Immature natural killer cell (primary cell): ENCODE results near the gene OGFOD2. TPM values are rescaled to one million over a fixed set of nuclear protein-coding genes. Genes with fewer than 3 reads are reported as not detected.
A peak's percentile ranks its signal among the peaks of the same experiment; 100 is the strongest.

Experiments
- DNase-seq, 3 donors: peaks; one replicate each; pipeline ENCODE4 v3.0.0; 2022; ENCODE audit warnings: mixed read lengths in 1 of 3
- H3K27ac Mint-ChIP-seq, 6 donors: one replicate each; pipeline ENCODE4 v1.8.0; 2020; ENCODE audit warnings: mixed read lengths in 6 of 6, mild to moderate bottlenecking in 5 of 6, inconsistent platforms in 4 of 6, moderate library complexity in 3 of 6
- H3K27me3 Mint-ChIP-seq, 3 donors: one replicate each; pipeline ENCODE4 v1.8.0; 2020 to 2021; ENCODE audit warnings: low read depth in 3 of 3, mild to moderate bottlenecking in 3 of 3, mixed read lengths in 3 of 3, moderate library complexity in 3 of 3, inconsistent platforms in 1 of 3
- H3K36me3 Mint-ChIP-seq, 3 donors: one replicate each; pipeline ENCODE4 v1.8.0; 2020; ENCODE audit warnings: mixed read lengths in 3 of 3, inconsistent platforms in 2 of 3, mild to moderate bottlenecking in 2 of 3
- H3K4me1 Mint-ChIP-seq, 2 donors: one replicate each; pipeline ENCODE4 v1.8.0; 2020; ENCODE audit warnings: inconsistent platforms in 2 of 2, mild to moderate bottlenecking in 2 of 2, mixed read lengths in 2 of 2, moderate library complexity in 1 of 2
- H3K4me3 Mint-ChIP-seq, 5 donors: one replicate each; pipeline ENCODE4 v1.8.0; 2020; ENCODE audit warnings: mild to moderate bottlenecking in 5 of 5, mixed read lengths in 5 of 5, inconsistent platforms in 3 of 5, moderate library complexity in 3 of 5
- H3K9me3 Mint-ChIP-seq, 6 donors: one replicate each; pipeline ENCODE4 v1.8.0; 2020; ENCODE audit warnings: mild to moderate bottlenecking in 6 of 6, mixed read lengths in 6 of 6, inconsistent platforms in 4 of 6, moderate library complexity in 3 of 6
- polyA plus RNA-seq, 3 donors: library from polyadenylated mRNA; unstranded; fragments of 300-500 nt; fragmentation: Illumina TruSeq; gene quantifications; one replicate each; pipeline ENCODE4 v1.2.3, GENCODE V29; 2021

Gene OGFOD2
- polyA plus RNA-seq, 3 donors from 2014 or later = 14.4 to 16.6 (median 16.3) TPM

DNA sequence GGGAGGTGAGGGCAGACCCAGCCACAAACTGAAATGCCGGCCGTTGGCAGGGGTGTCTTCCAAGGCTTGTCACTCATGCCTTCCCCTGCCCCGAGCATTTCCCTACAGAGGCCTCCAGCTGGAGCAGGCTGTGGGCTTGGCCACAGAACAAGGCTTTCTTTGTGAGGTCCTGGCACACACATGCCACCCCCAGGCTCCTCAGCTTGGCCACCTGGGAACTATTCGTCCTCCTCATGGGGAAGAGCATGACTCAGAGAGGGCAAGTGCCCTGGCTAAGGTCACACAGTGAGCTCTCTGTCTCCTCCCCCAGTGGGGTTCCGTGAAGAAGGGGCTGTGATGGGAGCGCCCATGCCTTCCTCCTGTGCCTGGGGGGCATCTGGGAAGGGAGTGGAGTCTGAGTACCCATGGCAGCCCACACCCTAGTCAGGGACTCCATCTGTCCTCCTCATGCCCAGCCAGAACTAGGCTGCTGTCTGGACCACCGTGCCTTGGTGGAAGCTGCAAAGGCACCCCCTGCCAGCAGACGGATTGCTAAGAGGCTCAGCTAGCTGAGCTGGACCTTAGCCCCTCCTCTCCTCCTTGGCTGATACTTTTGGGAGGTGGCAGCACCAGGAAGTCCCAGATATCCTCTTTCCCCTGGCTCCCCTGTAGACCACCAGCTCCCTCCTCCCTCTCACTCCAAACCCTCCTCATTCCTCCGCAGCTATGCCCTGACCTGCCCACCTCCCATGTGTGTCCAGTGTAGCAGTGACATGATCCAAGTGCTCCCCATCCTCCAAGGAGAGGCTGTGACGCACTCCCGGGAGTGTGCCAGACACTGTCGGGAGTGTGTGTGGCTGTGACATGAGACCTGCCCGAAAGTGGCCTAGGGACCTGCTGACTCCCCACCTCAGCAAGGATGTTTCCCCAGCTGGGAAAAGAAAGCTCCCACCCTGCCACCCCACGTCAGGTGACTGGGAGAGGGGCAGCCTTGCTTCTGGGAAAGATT is 30.1 kb upstream of the OGFOD2 start:
- Mint-ChIP-seq H3K27me3 (peaks cover 2 to 13% (median 11%) of the 10 kb centered on the region in 3 donors), H3K36me3 (no peaks in the 10 kb centered on the region), H3K27ac (peak overlapping the region in 5 of 6 donors; percentile 11 to 95 (median 84)), H3K9me3 (peaks cover 0 to 2% (median 0%) of the 10 kb centered on the region in 6 donors), H3K4me1 (peaks cover 67 to 69% of the 10 kb centered on the region in 2 donors), H3K4me3 (peak overlapping the region in 1 of 5 donors; percentile 24)
- DNase-seq = no peak

DNA sequence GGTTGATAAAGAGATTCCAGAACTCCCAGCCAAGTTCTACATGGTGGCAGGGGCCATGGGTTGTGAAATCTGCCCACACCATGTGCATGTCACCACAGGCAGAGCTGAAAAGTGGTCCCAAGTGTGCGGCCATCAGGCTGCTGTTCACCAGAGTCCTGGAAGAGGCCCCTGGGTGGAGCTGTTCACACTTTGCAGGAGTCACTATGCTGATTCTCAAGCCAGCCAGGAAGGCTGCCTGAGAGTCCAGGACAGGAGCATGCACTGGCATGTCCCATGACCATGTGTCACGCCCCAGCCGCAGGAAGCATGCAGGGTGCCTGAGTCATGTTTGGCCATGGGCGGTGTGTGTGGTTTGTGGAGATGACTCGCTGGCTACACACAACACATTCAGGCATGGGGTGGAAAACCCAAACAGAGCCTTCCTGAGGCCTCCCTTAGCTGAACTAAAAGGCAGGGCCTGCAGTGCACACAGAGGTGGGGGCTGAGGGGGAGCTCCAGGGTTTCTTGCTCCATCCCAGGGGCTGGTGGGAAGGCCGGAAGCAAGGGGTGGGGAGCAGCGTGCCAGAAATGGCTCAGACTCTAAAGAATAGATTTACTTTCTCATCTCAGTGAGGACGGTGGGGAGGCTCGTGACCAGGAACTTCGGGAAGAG is 28.2 kb upstream of the OGFOD2 start:
- Mint-ChIP-seq H3K4me1 (peaks cover 53 to 59% of the 10 kb centered on the region in 2 donors), H3K27me3 (peaks cover 2 to 13% (median 11%) of the 10 kb centered on the region in 3 donors), H3K9me3 (peaks cover 0 to 2% (median 0%) of the 10 kb centered on the region in 6 donors), H3K4me3 (peak overlapping the region; percentile 72 to 84 (median 75)), H3K27ac (peak overlapping the region; percentile 84 to 95 (median 88)), H3K36me3 (no peaks in the 10 kb centered on the region)
- DNase-seq = peak; percentile 81 to 84 (median 81)

DNA sequence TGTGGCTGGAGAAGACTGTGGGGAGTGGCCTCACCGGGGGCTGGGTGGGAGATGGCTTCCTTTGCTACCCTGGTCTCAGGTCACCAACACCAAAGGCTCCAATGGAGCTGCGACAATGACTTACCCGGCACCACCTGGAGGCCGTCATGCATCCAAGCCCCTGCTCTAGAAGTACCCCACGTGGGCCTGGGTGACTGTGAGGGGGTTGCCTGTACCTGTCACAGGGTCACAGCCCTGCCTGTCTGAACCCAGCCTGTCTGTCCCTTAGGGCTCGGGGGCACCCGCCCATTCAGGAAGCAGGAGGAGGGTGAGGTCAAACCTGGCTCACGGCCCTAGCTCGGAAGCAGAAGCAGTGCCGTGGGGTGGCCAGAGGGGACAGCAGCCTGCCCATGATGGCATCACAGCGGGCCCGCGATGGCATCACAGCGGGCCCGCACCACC is 27.7 kb upstream of the OGFOD2 start:
- H3K4me1 Mint-ChIP-seq = peaks cover 52 to 59% of the 10 kb centered on the region in 2 donors
- peak overlapping the region; percentile 72 to 84 (median 75) for H3K4me3 Mint-ChIP-seq
- peaks cover 2 to 13% (median 10%) of the 10 kb centered on the region in 3 donors for H3K27me3 Mint-ChIP-seq
- H3K36me3 Mint-ChIP-seq = no peaks in the 10 kb centered on the region
- peaks cover 0 to 2% (median 0%) of the 10 kb centered on the region in 6 donors for H3K9me3 Mint-ChIP-seq
- DNase-seq = no peak
- peak overlapping the region; percentile 84 to 95 (median 88) for H3K27ac Mint-ChIP-seq

DNA sequence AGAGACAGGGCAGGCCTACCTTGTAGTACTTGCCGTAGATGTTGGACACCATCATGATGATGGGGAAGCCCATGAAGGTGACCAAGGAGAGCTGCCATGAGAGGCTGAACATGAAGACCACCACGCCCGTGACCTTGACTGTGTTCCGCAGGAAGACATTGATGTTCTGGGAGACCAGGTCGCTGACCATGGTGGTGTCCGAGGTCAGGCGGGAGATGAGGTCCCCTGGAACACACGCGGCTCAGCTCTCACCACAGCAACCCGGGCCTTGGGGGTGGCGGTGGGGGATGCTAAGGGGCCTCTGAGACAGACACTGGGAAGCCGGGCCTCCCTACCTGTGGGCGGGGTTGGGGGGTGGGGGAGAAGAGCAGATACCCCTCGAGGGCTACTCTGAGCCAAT is 26.4 kb upstream of the OGFOD2 start:
- no peak for DNase-seq
- Mint-ChIP-seq H3K36me3 (no peaks in the 10 kb centered on the region), H3K4me3 (no peak overlapping the region), H3K4me1 (peaks cover 40 to 47% of the 10 kb centered on the region in 2 donors), H3K27ac (peak overlapping the region in 5 of 6 donors; percentile 7 to 78 (median 67)), H3K27me3 (peaks cover 2 to 7% (median 5%) of the 10 kb centered on the region in 3 donors), H3K9me3 (peaks cover 0 to under 1% (median 0%) of the 10 kb centered on the region in 6 donors)

DNA sequence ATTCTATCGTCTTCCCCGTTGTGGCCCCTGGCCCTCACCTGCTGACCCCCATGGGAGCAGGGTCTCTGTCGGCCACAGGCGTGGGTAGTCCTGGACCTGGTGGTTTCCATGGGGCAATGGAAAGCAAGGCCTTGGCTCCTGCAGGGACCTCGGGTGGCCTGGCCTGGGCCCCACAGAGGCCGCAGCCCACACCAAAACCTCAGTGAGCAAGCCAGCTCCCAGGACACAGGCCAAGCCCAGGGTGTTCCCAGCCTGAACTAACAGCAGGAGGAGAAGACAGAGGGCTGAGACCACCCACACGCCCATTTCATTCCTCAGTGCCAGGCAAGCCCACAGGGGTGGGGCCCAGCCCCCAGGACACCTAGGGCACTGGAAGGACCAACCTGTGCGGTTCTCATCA is 25.6 kb upstream of the OGFOD2 start:
- Mint-ChIP-seq H3K9me3 (no peaks in the 10 kb centered on the region), H3K4me1 (peaks cover 32 to 39% of the 10 kb centered on the region in 2 donors), H3K27ac (no peak overlapping the region), H3K4me3 (no peak overlapping the region), H3K36me3 (no peaks in the 10 kb centered on the region), H3K27me3 (peaks cover 2 to 7% (median 5%) of the 10 kb centered on the region in 3 donors)
- no peak for DNase-seq

DNA sequence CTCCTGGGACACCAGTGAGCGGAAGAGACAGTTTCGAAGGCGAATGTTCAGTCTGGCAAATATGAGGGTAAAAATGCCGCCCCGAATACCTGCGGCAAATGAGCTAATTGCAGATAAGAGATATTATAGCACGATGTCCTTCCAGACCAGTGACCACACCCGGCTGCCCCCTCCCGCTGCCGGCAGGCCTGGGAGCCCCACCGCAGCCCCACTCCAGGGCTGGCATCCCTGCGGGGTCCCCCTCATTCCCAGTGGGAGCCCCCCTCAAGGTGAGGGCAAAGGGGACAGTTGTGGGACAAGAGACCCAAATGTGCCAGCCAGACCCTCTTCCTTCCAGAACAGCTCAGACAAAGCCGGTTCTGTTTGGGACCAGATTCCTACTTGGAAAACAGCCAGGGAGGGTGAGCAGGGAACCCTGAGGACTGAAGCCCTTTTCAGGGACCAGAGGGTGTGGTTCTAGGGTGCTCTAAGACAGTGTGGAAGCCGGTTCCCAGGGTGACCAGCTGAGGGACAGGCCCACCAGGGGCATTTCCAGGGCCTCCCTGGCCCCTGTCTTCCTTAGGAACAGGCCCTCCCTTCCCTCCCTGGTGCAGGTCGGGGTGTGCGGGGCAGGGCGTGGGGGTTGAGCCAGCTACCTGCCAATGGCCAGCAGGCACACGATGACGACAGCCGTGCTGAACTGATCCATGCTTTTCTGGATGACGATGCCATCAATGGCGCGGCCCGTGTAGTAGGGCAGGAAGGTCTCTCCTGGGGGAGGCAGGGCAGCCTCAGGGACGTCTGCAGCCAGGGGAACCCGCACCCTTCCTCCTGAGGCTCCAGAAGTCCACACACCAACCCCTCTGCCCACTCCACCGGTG is 25.0 kb upstream of the OGFOD2 start:
- H3K4me3 Mint-ChIP-seq = no peak overlapping the region
- H3K27ac Mint-ChIP-seq = no peak overlapping the region
- no peaks in the 10 kb centered on the region for H3K36me3 Mint-ChIP-seq

DNA sequence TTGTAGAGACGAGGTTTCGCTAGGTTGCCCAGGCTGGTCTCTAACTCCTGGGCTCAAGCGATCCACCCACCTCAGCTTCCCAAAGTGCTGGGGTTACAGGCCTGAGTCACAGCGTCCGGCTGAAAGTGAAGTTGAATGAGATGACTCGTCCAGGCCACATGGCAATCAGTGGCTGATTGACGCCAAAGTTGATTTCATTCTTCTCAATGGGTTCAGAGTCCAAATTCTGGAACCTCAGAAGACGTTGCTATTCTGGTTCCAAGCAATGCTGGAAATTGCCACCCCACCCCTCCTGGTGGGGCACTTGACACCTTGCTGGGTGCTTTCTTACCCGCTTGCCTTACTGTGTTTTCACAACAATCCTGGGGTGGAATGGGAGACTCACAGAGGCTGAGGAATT is 23.6 kb upstream of the OGFOD2 start:
- H3K27ac Mint-ChIP-seq = peak overlapping the region in 1 of 6 donors; percentile 14
- H3K9me3 Mint-ChIP-seq = no peaks in the 10 kb centered on the region
- peaks cover 2 to 7% (median 5%) of the 10 kb centered on the region in 3 donors for H3K27me3 Mint-ChIP-seq

More for the DNA sequence above, 25.0 kb upstream of the OGFOD2 start:
- no peak for DNase-seq
- H3K9me3 Mint-ChIP-seq = no peaks in the 10 kb centered on the region
- peaks cover 2 to 7% (median 5%) of the 10 kb centered on the region in 3 donors for H3K27me3 Mint-ChIP-seq
- H3K4me1 Mint-ChIP-seq = peaks cover 32 to 37% of the 10 kb centered on the region in 2 donors

DNA sequence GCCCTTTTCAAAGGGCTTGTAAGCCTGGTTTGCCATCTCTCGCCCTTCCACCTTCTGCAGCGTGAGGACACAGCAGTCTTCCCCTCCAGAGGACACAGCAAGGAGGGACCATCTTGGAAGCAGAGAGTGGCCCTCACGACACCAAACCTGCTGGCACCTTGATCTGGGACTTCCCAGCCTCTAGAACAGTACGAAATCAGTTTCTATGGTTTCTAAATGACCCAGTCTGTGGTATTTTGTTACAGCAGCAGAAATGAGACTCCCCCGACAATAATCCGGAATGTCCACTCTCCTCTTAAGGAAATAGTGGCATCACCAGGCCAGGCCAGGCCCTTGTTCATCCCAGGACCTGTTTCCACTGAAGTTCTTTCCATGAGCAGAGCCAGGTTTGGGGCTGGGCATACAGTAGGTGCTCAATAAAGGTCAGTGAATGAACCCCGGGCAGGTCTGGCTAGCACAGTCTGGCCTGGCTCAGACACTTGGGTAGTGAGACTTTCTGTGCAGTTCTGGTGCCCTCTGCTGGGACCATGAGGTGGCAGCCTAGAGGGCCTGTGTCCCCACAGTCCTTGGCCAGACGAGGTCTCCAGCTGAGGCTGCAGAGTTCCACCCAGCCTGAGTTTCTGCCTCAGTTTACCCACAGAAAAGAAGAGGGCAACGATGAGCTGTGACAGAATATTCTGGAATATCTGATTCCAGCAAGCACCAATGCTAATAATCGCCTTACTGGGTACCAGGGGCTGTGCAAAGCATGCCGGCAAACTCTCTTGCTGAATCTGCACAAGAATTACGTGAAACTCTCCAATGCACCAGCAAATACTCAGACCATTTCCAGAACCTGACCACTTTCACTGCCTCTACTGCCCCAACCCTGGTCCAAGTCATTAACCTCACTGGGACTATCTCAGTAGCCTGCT is 22.8 kb upstream of the OGFOD2 start:
- Mint-ChIP-seq H3K4me1 (peaks cover 18 to 19% of the 10 kb centered on the region in 2 donors), H3K4me3 (no peak overlapping the region), H3K9me3 (no peaks in the 10 kb centered on the region), H3K27ac (peak overlapping the region in 2 of 6 donors; percentile 4 to 14), H3K36me3 (no peaks in the 10 kb centered on the region), H3K27me3 (peaks cover 0 to 2% (median 0%) of the 10 kb centered on the region in 3 donors)
- peak; percentile 68 to 77 (median 72) for DNase-seq

More for the DNA sequence above, 23.6 kb upstream of the OGFOD2 start:
- no peak for DNase-seq
- no peak overlapping the region for H3K4me3 Mint-ChIP-seq
- H3K4me1 Mint-ChIP-seq = peaks cover 26 to 27% of the 10 kb centered on the region in 2 donors
- no peaks in the 10 kb centered on the region for H3K36me3 Mint-ChIP-seq

DNA sequence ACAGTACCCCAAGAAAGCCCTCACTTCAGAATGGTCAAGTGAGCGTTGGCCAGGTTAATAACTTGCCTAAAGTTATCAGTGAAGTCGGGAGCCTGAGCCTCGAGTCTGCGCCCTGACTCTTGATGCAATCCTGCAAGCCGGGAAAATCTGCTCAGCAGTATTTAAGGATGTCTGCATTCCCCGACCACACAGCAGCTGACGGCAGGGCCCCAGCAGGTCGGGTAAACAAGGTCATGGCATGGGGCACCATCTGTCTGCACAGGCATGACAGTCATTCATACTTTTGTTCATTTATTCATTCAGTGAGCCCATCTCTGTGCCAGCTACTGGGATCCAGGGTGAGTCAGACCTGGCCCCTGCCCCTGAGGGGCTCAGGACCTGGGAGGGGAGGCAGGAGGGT is 19.9 kb upstream of the OGFOD2 start:
- no peak overlapping the region for H3K27ac Mint-ChIP-seq
- no peaks in the 10 kb centered on the region for H3K9me3 Mint-ChIP-seq
- H3K36me3 Mint-ChIP-seq = no peaks in the 10 kb centered on the region
- peaks cover 0 to 2% (median 0%) of the 10 kb centered on the region in 3 donors for H3K27me3 Mint-ChIP-seq
- H3K4me3 Mint-ChIP-seq = no peak overlapping the region
- H3K4me1 Mint-ChIP-seq = peaks cover 5 to 7% of the 10 kb centered on the region in 2 donors
- DNase-seq = no peak

DNA sequence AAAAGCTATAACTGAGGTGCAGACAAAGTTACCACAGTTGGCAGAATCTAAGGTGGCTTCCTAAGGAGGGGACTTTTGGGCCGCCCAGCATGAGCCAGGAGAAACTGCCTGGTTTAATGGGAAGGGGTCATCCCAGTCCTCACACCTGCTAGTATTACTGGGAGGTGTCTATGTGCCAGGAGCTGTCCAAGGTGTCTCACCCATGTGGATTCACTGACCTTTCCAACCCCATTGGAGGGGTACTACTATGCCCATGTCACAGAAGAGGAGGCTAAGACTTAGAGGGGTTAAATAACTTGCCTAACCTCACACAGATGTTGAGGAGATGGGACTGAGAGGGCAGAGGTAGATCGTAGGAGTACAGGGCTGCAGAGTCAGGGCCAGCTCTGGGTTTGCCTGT is 19.0 kb upstream of the OGFOD2 start:
- no peaks in the 10 kb centered on the region for H3K36me3 Mint-ChIP-seq
- H3K27ac Mint-ChIP-seq = no peak overlapping the region
- H3K27me3 Mint-ChIP-seq = peaks cover 0 to 2% (median 0%) of the 10 kb centered on the region in 3 donors
- peaks cover 5 to 7% of the 10 kb centered on the region in 2 donors for H3K4me1 Mint-ChIP-seq
- H3K9me3 Mint-ChIP-seq = no peaks in the 10 kb centered on the region
- H3K4me3 Mint-ChIP-seq = no peak overlapping the region
- no peak for DNase-seq

DNA sequence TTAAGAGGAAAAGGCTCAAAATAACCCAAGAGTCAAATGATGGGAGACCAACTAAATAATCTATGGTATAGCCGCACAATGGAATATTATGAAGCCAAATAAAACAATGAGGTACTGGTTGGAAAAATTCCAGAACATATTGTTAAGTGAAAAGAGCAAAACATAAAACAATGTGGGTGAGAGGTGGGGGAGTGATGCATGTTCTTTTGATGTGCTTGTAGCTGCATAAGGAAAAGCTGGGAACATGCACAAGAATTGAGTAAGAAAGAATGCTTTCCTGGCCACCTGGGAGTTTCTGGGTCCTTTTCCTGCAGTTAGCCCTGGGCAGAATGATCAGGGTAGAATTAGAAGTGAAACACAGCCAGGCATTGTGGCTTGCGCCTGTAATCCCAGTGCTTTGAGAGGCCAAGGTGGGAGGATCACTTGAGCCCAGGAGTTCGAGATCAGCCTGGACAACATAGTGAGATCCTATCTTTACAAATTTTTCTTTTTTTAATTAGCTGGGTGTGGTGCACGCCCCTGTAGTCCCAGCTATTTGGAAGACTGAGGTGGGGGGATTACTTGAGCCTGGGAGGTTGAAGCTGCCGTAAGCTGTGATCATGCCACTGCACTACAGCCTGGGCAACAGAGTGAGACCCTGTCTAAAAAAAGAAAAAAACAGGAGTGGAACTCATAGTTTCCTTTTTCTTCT is 16.7 kb upstream of the OGFOD2 start:
- DNase-seq = no peak
- H3K4me1 Mint-ChIP-seq = no peaks in the 10 kb centered on the region
- no peaks in the 10 kb centered on the region for H3K27me3 Mint-ChIP-seq
- H3K4me3 Mint-ChIP-seq = no peak overlapping the region
- no peak overlapping the region for H3K27ac Mint-ChIP-seq
- H3K36me3 Mint-ChIP-seq = no peaks in the 10 kb centered on the region
- no peaks in the 10 kb centered on the region for H3K9me3 Mint-ChIP-seq
